ENCODE data around the gene DNAJC5. TPM values are rescaled to one million over a fixed set of nuclear protein-coding genes. Genes with fewer than 3 reads are reported as not detected.
A peak's percentile ranks its signal among the peaks of the same experiment; 100 is the strongest.
"Not testable (repeated sequence)": the region's sequence is repeated elsewhere in the genome, so short reads cannot be mapped to it uniquely, and the experiment has no call there.

The DNAJC5 gene
- total RNA-seq, 1 donor from 2014 or later, result 44.2 TPM

- peak; percentile 99 for DNase-seq (ENCODE audit: low spot score)
- Mint-ChIP-seq H3K27ac (ENCODE audit: unreplicated experiment) (peak within 1 kb of the TSS; percentile 96), H3K36me3 (ENCODE audit: low read depth) (peaks cover 14% of the 10 kb centered on the region), H3K9me3 (ENCODE audit: low read depth) (no peaks in the 10 kb centered on the region), H3K4me1 (ENCODE audit: low read depth) (peaks cover 30% of the 10 kb centered on the region), H3K27me3 (ENCODE audit: low read depth) (no peaks in the 10 kb centered on the region), H3K4me3 (ENCODE audit: unreplicated experiment) (peak within 1 kb of the TSS; percentile 92)
- no peak for TF ChIP-seq CTCF (IDR thresholded peaks at IDR 0.05)
Measured at GRCh38 chr20:63864978-63865640, 29.8 kb upstream of the DNAJC5 start, which contains the start of gene TPD52L2. Gene TPD52L2, plus strand, starts transcription at chr20:63865270. Its CDS starts 96 bp downstream, at chr20:63865366.

- H3K4me1 Mint-ChIP-seq (ENCODE audit: low read depth), result peaks cover 30% of the 10 kb centered on the region
- H3K36me3 Mint-ChIP-seq (ENCODE audit: low read depth), result peaks cover 18% of the 10 kb centered on the region
- not testable (repeated sequence) for H3K27me3 Mint-ChIP-seq (ENCODE audit: low read depth); DNase-seq (ENCODE audit: low spot score); H3K9me3 Mint-ChIP-seq (ENCODE audit: low read depth); H3K27ac Mint-ChIP-seq (ENCODE audit: unreplicated experiment)
- peak overlapping the region; percentile 45 for H3K4me3 Mint-ChIP-seq (ENCODE audit: unreplicated experiment)
Measured at GRCh38 chr20:63867042-63867441, 27.9 kb upstream of the DNAJC5 start.

- Mint-ChIP-seq H3K36me3 (ENCODE audit: low read depth) (peaks cover 20% of the 10 kb centered on the region), H3K27me3 (ENCODE audit: low read depth) (no peaks in the 10 kb centered on the region), H3K4me1 (ENCODE audit: low read depth) (peaks cover 28% of the 10 kb centered on the region), H3K4me3 (ENCODE audit: unreplicated experiment) (peak overlapping the region; percentile 28), H3K9me3 (ENCODE audit: low read depth) (no peaks in the 10 kb centered on the region), H3K27ac (ENCODE audit: unreplicated experiment) (peak overlapping the region; percentile 22)
- no peak for DNase-seq (ENCODE audit: low spot score)
- TF ChIP-seq CTCF (IDR thresholded peaks at IDR 0.05), result no peak
Measured at GRCh38 chr20:63868264-63868663, 26.7 kb upstream of the DNAJC5 start.

- Mint-ChIP-seq H3K27ac (ENCODE audit: unreplicated experiment) (peak overlapping the region; percentile 70), H3K36me3 (ENCODE audit: low read depth) (peaks cover 31% of the 10 kb centered on the region), H3K4me3 (ENCODE audit: unreplicated experiment) (no peak overlapping the region), H3K27me3 (ENCODE audit: low read depth) (no peaks in the 10 kb centered on the region), H3K9me3 (ENCODE audit: low read depth) (no peaks in the 10 kb centered on the region), H3K4me1 (ENCODE audit: low read depth) (peaks cover 4% of the 10 kb centered on the region)
- DNase-seq (ENCODE audit: low spot score), result no peak
- no peak for TF ChIP-seq CTCF (IDR thresholded peaks at IDR 0.05)
Measured at GRCh38 chr20:63873477-63873971, 21.4 kb upstream of the DNAJC5 start.

GRCh38 chr20:63874241-63874640 lies 20.7 kb upstream of the DNAJC5 start:
- DNase-seq (ENCODE audit: low spot score); H3K9me3 Mint-ChIP-seq (ENCODE audit: low read depth); H3K27me3 Mint-ChIP-seq (ENCODE audit: low read depth); H3K4me3 Mint-ChIP-seq (ENCODE audit: unreplicated experiment); H3K4me1 Mint-ChIP-seq (ENCODE audit: low read depth); H3K27ac Mint-ChIP-seq (ENCODE audit: unreplicated experiment): not testable (repeated sequence)
- peaks cover 31% of the 10 kb centered on the region for H3K36me3 Mint-ChIP-seq (ENCODE audit: low read depth)

- Mint-ChIP-seq H3K27me3 (ENCODE audit: low read depth) (no peaks in the 10 kb centered on the region), H3K4me3 (ENCODE audit: unreplicated experiment) (no peak overlapping the region), H3K36me3 (ENCODE audit: low read depth) (peaks cover 25% of the 10 kb centered on the region), H3K4me1 (ENCODE audit: low read depth) (peaks cover 4% of the 10 kb centered on the region), H3K9me3 (ENCODE audit: low read depth) (no peaks in the 10 kb centered on the region), H3K27ac (ENCODE audit: unreplicated experiment) (no peak overlapping the region)
- no peak for TF ChIP-seq CTCF (IDR thresholded peaks at IDR 0.05)
- DNase-seq (ENCODE audit: low spot score), result no peak
Measured at GRCh38 chr20:63876489-63877036, 18.4 kb upstream of the DNAJC5 start.
